C4-2B (cell line): ENCODE measurements around the gene GALNT14.

Experiments used
- ZFX ChIP-seq: fragments of 450-650 bp; IDR thresholded peaks from 2 replicates; pipeline ENCODE4 v1.6.1; 2017
- TF ChIP-seq, protein P1 (sequence below): fragments of 450-650 bp; conservative IDR thresholded peaks from 2 replicates; pipeline ENCODE4 v1.5.1; 2017; ENCODE audit warnings: mild to moderate bottlenecking

DNA sequence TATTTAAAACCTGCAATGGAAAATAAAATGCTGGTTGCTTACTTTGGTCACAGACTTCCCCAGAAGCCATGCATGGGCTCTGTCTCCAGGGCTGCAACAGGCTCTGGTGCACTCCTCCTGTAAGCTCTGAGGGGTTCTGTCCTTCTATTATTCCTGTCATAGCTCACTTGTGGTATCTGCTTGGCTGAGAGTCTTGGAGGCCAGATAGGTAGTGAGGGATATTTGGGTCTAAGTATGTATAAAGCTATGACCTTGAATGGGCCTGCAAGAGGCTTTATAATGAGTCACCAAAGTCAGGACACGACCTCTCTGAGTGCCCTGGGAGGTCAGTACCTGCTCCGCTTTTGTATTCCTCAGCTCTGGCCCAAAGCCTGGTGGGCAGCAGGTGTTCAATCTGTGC lies 189.4 kb downstream of the GALNT14 start:
- TF ChIP-seq, protein P1, sequence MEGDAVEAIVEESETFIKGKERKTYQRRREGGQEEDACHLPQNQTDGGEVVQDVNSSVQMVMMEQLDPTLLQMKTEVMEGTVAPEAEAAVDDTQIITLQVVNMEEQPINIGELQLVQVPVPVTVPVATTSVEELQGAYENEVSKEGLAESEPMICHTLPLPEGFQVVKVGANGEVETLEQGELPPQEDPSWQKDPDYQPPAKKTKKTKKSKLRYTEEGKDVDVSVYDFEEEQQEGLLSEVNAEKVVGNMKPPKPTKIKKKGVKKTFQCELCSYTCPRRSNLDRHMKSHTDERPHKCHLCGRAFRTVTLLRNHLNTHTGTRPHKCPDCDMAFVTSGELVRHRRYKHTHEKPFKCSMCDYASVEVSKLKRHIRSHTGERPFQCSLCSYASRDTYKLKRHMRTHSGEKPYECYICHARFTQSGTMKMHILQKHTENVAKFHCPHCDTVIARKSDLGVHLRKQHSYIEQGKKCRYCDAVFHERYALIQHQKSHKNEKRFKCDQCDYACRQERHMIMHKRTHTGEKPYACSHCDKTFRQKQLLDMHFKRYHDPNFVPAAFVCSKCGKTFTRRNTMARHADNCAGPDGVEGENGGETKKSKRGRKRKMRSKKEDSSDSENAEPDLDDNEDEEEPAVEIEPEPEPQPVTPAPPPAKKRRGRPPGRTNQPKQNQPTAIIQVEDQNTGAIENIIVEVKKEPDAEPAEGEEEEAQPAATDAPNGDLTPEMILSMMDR, result no peak
- TF ChIP-seq ZFX, result no peak
